ENCODE results near the gene TBC1D8.

The TBC1D8 gene

DNA sequence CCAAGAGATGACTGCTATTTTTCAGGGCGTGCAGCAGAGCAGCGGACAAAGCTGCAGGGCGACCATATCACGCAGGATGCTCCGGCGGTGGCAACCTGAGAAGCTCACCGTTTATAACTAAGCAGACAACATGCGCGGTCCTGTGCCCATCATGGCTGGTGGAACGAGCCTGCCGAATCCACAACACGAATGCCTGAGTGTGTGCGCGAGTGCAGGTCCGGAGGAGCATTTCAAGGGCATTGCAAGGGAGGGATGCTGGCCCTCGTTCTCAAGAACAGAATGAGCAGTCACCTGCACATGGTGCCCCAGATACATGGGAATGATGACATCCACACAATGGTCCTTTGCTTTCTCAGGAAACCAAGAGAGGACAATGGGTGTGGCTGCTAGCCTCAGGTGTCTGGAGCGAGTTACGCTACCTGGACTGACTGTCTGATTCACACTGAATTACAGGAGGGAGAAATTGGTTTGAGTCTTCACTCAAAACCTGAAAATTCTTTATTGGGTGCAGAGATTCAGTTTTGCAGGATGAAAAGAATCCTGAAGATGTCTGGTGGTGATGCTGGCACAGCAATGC, 39.8 kb downstream of the TBC1D8 start:
- TF ChIP-seq, protein P1, sequence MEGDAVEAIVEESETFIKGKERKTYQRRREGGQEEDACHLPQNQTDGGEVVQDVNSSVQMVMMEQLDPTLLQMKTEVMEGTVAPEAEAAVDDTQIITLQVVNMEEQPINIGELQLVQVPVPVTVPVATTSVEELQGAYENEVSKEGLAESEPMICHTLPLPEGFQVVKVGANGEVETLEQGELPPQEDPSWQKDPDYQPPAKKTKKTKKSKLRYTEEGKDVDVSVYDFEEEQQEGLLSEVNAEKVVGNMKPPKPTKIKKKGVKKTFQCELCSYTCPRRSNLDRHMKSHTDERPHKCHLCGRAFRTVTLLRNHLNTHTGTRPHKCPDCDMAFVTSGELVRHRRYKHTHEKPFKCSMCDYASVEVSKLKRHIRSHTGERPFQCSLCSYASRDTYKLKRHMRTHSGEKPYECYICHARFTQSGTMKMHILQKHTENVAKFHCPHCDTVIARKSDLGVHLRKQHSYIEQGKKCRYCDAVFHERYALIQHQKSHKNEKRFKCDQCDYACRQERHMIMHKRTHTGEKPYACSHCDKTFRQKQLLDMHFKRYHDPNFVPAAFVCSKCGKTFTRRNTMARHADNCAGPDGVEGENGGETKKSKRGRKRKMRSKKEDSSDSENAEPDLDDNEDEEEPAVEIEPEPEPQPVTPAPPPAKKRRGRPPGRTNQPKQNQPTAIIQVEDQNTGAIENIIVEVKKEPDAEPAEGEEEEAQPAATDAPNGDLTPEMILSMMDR (IDR thresholded peaks at IDR 0.05; ENCODE audit: control extremely low read depth, extremely low read depth, low read depth, missing control alignments) = no peak
- no peak for DNase-seq (ENCODE audit: extremely low spot score)
- POLR2A ChIA-PET = no interaction called here
- CTCF ChIA-PET = interaction anchor here (1.8 kb wide), 1 partner anchor 9 kb away, joined by 6 read pairs; no protein-coding TSS in a partner anchor

DNA sequence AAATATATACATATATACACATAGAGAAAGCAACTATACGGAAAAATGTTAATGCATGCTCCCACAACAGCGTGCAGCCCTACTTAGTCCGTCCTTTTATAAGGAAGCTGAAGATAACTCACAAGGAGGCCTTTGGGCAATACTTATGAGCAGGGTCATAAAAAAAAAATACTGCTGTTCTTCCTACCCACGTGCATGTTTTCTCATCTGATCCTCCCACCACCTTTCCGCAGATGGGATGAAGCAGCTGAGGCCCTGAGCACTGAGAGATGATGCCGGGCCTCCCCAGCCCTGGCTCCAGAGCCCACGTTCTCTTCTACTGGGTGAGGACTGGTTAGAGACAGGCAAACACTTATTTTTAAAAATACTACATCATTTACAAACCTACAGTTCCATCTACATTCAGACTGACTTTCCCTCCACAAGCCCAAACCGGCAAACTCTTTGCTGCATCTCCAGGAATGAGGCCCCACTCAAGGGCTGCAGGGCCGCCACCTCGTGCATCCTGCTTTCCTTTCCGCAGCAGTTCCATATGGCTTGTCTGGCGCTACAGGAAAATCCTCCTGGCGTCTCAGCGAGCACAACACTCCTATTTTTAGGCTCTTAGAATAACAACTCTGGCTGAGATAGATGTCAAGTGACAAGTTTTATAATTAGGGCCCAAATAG, 41.6 kb downstream of the TBC1D8 start:
- ChIA-PET POLR2A (no interaction called here), CTCF (interaction anchor here (0.8 kb wide), 1 partner anchor 21 kb away, joined by 3 read pairs; no protein-coding TSS in a partner anchor)
- no peak for DNase-seq (ENCODE audit: extremely low spot score)
- TF ChIP-seq, protein P1 (IDR thresholded peaks at IDR 0.05; ENCODE audit: control extremely low read depth, extremely low read depth, low read depth, missing control alignments) = no peak

DNA sequence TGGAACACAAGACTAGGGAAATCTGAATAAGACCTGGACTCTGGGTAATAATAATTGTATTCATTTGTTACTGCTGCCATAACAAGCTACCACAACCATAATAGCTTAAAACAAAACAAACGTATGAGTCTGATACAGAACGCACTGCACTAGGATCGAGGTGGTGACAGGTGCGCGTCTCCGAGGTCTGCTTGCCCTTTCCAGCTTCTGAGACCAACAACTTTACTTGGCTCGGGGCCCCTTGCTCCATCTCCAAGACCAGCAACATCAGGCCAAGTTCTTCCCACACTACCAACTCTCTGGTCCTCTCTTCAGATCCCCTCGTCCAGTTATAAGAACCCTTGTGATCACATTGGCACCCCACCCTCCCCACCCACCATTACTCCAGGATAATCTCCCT, 42.8 kb downstream of the TBC1D8 start:
- CTCF ChIA-PET = no interaction called here
- DNase-seq (ENCODE audit: extremely low spot score) = no peak
- TF ChIP-seq, protein P1 (IDR thresholded peaks at IDR 0.05; ENCODE audit: control extremely low read depth, extremely low read depth, low read depth, missing control alignments) = no peak
- POLR2A ChIA-PET = no interaction called here

DNA sequence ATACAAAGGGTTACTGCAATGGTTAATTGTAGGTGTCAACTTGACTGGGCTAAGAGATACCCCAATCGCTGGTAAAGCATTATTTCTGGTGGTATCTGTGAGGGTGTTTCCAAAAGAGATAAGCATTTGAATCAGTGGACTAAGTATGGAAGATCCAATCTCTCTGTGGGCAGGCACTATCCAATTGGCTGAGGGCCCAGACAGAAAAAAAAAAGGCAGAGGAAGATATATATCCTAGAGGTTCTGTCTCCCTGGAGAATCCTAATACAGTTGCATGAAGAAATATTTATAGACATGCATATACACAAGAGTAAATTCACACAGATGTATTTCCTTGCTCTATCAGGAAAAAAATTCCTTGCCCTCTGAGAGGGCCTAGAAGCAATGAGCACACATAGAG, 43.9 kb downstream of the TBC1D8 start:
- DNase-seq (ENCODE audit: extremely low spot score) = no peak
- ChIA-PET POLR2A (interaction anchor here (0.6 kb wide), 2 partner anchors 33 to 425 kb away, joined by 3 to 5 read pairs; no protein-coding TSS in a partner anchor), CTCF (interaction anchor here (1.3 kb wide), 1 partner anchor 13 kb away, joined by 4 read pairs; no protein-coding TSS in a partner anchor)

DNA sequence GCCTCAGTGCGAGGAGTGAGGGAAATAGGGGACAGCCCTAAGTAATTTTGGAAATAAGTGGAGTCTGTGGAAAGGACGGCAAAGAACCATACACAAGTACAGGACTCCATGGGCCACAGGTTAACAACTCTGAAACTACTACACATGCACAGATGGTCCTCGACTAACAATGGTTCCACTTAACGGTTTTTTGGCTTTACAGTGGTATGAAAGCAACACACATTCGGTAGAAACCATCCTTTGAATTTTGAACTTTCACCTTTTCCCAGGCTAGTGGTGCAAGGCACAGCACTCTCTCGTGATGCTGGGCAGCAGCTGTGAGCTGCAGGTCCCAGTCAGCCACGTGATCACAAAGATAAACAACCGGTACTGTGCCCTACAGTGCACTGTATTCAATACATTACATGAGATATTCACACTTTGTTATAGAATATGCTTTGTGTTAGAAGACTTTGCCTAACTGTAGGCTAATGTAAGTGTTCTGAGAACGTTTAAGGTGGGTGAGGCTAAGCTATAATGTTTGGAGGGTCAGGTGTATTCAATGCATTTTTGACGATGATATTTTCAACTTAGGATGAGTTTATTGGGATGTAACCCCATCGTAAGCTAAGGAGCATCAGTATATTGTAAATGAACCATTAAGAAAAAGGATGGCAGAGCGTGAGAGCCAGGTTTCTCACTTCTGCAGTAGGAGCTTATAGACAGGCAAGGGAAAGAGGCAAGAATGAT, 44.6 kb downstream of the TBC1D8 start:
- TF ChIP-seq, protein P1 (IDR thresholded peaks at IDR 0.05; ENCODE audit: control extremely low read depth, extremely low read depth, low read depth, missing control alignments) = no peak
- ChIA-PET POLR2A (no interaction called here), CTCF (interaction anchor here (0.9 to 1.3 kb wide), 2 partner anchors 14 to 18 kb away, joined by 3 to 4 read pairs; no protein-coding TSS in a partner anchor)
- DNase-seq (ENCODE audit: extremely low spot score) = no peak

More for the DNA sequence above, 43.9 kb downstream of the TBC1D8 start:
- TF ChIP-seq, protein P1 (IDR thresholded peaks at IDR 0.05; ENCODE audit: control extremely low read depth, extremely low read depth, low read depth, missing control alignments) = no peak

DNA sequence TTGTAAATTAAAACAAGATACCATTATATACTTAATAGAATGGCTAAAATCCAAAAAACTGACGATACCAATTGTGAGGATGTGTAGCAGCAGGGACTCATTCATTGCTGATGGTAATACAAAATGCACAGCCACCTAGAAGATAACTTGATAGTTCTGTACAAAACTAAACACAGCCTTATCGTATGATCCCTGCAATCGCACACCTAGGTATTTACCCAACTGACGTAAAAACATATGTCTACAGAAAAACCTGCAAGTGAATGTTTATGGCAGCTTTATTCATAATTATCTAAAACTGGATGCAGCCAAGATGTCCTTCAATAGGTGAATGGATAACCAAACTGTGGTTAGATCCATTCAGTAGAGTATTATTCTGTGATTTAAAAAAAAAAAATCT, 45.5 kb downstream of the TBC1D8 start:
- TF ChIP-seq, protein P1 (IDR thresholded peaks at IDR 0.05; ENCODE audit: control extremely low read depth, extremely low read depth, low read depth, missing control alignments) = no peak
- POLR2A ChIA-PET = no interaction called here
- no peak for DNase-seq (ENCODE audit: extremely low spot score)
- CTCF ChIA-PET = no interaction called here

Measured in GM10248 (cell line).